GM19395 (cell line): ENCODE data around the gene GPC5.
"Not testable (repeated sequence)": the region's sequence is repeated elsewhere in the genome, so short reads cannot be mapped to it uniquely, and the experiment has no call there.

Source experiments
- ATAC-seq: cut with Tn5 transposase; IDR thresholded peaks from one replicate; pipeline ENCODE4 v1.9.1; 2021; ENCODE audit warnings: mild to moderate bottlenecking, moderate library complexity; ENCODE audit not compliant: unreplicated experiment

The GPC5 gene

DNA sequence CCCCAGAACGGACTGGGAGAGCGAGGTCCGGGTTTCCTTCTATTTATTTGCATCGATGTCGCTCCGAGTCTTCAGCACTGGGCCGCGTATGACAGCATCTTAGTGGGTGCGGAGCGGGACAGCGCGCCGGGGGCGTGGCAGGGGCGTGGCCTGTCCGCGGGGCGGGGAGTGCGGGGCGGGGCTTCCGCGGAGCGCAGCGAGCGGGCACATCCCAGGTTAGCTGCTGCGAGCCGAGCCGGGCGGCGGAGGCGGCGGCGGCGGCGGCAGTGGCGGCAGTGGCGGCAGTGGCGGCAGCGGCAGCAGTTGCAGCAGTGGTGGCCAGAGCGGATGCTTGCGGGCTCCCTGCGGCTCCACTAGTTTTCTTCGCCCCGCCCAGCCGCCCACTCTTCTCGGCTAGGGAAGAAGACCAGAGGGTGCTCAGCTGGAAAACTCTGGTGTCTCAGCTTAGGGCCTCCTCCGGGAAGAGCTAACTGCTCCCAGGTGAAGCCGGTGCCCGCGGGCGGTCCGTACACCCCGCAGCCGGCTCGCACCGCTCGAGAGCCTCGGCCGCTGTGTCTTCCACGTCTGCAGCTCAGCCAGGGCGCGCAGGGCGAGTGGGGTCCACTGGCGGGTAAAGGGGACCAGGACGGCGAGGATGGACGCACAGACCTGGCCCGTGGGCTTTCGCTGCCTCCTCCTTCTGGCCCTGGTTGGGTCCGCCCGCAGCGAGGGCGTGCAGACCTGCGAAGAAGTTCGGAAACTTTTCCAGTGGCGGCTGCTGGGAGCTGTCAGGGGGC is at the start of gene GPC5:
Gene GPC5 (plus strand): TSS at position 209 of the 776 bp plus-strand sequence.
- ATAC-seq = peak; percentile 89

DNA sequence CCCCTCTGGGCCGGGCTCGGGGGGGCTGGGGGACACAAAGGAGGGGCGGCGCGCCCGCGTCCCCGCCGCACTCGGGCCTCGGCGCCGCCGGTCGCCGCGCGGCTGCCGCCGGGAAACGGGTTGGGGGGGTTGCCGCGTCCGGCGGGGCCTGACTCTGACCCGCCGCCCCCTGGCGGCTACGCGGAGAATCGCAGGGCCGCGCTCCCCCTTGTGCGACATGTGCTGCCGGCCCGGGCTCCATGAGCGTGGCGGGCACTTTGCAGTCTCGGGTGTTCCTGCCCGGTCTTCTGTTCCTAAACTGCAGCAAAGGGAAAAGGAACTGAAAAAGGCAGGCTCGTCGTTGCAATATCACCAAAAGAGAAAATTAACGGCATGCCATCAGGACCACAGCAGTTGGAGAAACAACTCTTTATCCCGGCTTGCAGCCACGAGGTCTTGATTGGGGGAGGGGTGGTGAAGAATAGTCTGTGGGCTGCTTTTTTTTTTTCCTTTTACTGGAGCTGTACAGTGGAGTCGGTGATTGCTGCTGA is 49.5 kb upstream of the GPC5 start:
- ATAC-seq = peak; percentile 53

DNA sequence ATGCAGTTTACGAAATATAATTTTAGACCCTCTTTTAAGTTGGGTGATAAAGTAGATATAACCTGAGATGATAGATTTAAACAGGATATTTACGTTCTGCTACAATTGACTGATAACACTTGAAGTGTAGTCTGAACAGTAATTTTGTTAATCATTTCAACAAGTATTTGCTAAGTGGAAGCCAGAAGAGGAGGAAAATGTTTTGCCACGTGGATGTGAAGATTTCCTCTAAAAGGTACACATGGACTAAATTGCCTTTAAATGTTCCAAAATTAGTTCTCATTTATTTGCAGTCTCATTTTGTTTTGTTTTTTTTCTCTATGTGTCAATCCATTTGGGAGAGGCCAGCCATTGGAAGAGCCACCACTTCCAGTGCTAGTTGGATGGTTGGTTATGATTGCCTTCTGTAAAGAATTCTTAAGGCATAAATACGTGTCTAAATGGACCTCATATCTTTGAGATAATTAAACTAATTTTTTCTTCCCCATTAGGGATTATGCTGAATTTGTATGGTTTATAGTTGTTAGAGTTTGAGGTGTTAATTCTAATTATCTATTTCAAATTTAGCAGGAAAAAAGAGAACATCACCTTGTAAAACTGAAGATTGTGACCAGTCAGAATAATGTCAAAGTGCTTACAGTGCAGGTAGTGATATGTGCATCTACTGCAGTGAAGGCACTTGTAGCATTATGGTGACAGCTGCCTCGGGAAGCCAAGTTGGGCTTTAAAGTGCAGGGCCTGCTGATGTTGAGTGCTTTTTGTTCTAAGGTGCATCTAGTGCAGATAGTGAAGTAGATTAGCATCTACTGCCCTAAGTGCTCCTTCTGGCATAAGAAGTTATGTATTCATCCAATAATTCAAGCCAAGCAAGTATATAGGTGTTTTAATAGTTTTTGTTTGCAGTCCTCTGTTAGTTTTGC is 48.2 kb upstream of the GPC5 start:
- ATAC-seq = no peak

DNA sequence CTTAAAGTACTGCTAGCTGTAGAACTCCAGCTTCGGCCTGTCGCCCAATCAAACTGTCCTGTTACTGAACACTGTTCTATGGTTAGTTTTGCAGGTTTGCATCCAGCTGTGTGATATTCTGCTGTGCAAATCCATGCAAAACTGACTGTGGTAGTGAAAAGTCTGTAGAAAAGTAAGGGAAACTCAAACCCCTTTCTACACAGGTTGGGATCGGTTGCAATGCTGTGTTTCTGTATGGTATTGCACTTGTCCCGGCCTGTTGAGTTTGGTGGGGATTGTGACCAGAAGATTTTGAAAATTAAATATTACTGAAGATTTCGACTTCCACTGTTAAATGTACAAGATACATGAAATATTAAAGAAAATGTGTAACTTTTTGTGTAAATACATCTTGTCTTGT is 47.3 kb upstream of the GPC5 start:
- ATAC-seq = no peak

DNA sequence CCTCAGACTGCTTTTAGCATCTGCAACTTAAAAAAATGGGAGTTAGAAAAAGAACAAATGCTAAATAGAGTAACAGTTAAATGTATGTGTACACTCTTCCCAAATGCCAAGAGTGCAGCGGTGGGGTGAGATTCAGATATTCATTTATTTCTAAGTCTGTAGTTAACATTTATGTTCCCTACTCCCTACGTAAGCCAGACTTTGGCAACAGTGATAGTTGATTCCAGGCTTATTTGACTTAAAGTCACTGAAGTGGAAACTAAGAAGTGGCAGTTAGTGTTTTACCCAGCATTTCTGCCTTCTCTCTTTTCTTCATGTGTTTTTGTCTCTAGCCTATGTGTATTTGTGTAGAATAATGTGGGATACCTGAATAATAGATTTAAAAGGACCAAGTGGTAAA is 46.4 kb upstream of the GPC5 start:
- ATAC-seq = no peak

DNA sequence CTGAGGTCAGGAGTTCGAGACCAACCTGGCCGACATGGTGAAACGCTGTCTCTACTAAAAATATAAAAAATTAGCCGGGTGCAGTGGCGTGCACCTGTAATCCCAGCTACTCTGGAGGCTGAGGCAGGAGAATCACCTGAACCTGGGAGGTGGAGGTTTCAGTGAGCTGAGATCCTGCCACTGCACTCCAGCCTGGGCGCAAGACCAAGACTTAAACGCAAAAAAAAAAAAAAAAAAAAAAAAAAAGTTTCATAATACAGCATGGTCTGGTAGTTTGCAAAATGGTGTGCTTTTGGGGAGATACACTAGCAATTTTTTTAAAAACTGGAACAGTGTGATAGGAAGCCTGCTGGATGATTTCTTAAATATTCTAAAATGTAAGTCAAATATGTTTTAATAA is 45.5 kb upstream of the GPC5 start:
- ATAC-seq = not testable (repeated sequence)

DNA sequence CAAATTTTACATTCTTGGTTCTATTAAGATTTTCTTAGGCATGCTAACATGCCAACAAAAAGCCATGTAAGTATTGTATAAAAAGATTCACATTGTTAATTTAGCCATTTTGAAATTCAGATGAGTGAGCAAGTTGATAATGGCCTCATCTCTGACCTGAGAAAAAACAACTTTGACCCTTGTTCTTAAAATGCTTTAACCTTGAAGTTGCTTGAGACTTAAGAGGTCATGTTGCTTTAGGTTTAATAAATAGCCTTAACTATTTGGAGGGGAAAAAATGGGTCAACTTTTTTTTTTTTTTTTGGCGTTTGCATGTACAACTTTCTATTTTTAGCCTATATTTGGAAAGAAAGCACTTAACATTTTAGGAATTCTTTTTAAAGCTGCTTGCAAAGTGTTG is 44.9 kb upstream of the GPC5 start:
- no peak for ATAC-seq

DNA sequence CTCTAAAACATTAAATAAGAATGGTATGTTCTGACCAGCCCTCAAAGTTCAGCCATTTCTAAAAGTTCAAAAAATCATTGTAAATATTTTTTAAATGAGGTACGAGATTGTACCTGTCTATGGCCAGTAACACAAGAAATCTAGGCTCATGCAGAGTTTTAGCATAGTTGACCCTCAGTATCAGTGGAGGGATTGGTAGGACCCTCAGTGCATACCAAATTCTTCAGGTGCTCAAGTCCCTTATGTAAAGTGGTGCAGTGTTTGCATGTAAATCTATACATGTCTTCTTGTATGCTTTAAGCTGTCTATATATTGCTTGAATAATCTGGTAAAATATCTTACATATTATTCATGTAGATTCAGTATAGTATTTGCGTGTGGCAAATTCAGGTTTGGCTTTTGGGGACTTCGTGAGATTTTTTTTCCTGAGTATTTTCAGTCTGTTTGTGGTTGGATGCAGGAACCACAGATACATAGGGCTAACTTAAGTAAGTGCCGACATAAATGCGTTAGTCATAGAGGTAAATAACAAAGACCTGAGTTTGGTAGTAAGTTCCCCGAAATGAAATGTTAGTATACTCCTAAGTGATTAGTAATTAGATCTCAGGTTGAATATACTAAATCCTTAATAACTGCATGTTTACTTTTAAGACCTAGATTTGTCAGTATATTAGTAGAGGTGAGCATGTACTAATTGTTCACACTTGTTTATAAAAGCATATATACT is 43.2 kb upstream of the GPC5 start:
- ATAC-seq = no peak

DNA sequence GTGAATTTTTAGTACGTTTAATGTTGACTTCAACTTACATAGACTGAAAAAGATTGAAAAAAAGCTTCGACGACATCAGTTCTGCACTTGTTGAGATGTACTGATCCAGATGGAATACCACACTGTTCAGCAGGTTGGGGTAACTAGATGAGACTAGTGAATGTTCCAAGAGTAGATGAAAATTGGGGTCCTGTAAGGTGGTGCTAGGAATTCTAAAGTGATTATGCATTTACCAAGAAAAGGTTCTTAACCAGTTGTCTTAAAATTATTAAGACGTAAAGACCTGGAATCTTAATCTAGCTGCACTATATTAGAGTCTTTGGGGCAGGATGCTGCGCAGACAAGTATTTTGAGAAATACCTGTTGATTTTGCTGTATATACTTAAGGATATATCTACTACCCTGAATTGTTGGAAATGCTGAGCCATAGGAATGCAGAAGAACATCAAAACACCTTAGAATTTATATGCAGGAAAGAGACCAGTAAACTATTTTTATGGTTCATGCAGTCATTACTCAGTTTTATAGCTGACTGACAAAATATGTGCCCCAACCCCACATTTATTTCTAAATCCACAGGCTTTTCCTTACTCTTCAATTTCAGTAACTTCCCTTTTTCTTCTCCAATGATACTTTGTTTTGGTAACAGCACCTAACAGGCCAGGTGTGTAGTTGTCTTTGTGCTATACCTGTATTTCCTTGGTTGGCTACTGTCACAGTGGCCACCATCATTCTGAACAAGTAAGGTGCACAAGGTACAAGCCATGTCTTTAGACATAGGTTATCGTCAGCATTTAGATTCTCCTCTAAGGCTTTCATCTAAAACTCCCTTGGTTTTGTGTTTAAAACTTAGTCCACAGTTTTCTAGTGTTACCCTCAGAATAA is 42.4 kb upstream of the GPC5 start:
- ATAC-seq = no peak

DNA sequence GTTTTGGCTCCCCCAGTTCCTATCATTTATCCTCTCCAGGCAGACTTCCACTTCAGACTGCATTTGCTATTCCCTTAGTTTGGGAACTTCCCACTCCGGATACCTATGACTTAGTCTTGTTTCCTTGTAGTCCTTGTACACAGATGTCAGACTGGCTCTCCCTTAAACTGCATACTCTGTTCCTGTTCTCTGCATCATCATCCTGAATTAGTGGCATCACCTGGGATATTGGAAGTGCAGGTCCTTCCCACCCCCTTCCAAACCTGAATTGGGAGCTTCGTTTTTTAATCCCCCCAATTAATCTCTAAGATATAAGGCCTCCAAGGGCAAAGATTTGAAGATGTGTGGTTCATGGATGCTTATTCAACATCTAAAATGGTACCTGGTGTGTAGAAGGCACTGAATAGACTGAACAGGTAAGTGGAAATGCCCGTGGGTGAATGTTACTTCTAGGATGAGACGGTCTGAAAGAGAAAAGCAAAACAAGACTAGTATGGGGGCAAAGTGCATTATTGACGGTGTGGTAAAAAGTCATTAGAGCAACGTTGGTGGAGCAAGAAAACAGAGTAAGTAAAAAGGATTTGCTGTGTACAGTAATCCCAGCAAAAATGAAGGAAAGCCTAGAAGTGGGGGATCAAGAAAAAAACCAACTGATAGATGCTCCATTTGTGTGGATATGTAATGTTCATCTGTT is 41.4 kb upstream of the GPC5 start:
- ATAC-seq = no peak

DNA sequence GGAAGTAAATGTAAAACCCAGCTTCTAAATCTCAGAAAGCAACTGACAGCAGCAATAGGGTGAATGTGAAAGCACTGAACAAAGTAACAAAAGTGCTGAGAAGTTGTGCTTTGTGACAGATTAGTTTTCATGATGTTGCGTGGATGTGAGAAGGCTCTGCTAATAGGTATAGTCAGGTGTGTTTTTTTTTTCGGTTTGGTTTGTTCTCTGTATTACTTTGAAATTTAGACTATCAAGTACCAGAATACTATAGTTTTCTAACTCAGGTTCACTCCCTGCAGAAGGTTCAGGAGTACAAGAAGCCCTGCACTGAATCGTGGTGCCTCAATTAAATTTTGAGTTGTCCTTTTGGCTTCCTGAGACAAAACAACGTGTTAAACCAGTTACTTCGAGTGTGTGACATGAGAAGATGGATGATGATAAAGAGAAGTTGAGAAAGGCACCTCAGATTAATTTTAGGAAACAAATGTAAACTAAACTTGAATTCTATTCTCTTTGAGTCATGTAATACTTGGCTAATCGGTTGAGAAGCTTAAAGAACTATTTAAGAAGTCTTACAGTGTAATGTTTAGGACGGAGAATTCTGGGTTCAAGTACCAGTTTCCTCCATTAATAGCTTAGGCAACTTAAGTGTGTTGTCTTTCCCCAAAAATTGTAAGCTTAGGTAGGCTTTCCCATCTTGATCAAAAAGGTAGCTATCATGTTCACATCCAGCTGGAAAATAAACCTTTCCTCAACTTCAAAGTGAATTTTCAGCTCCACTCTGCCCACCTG is 40.6 kb upstream of the GPC5 start:
- no peak for ATAC-seq

DNA sequence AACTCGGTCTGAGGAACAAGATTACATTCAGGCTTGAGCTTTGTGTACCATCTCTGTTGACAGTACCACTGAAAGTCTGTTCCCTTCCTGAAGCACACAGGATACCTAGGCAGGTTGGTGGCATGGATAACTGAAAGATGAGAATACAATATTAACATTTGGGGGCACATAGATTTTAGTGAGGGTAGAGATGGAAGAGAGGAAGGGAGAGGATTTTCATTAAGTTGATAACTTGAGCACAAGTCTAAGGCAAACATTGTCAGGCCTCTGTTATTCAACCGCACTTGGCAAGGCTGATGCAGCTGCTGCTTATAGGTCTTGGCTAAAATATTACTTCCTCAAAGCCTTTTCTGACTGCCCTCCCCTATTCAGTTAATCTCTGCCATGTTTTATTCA is 40.0 kb upstream of the GPC5 start:
- no peak for ATAC-seq

DNA sequence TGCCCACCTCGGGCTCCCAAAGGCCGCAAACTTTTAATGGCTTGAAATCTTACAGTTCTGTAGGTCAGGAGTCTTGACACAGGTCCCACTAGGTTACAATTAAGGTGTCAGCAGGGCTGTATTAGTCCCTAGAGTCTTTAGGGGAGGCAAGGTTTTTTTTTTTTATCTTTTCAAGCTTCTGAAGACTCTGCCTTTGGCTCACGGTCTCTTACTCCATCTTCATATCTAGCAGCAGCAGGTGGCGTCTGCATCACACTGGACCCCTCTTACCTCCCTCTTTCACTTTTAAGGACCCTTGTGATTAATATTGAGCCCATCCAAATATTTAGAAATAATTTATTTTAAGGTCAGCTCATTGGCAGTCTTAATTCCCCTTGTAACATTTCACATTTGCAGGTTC is 39.3 kb upstream of the GPC5 start:
- no peak for ATAC-seq

DNA sequence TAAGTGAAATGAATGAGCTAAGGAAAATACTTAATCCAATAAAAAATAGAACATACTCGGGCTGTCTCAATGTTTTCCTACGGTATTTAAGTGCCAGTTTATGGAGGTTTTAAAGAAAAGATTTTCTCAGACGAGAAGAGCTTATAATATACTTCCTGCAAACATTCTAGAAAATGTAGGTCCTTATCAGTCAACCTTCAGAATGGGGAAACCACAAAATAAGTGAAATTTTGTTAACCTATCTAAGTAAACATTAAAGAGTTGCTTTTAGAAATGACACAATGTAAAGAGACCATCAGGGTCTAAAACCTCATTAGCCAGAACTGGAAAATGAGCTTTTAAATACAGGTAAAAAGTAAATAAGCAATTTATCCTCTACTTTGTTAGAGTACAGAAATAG is 38.8 kb upstream of the GPC5 start:
- ATAC-seq = no peak

DNA sequence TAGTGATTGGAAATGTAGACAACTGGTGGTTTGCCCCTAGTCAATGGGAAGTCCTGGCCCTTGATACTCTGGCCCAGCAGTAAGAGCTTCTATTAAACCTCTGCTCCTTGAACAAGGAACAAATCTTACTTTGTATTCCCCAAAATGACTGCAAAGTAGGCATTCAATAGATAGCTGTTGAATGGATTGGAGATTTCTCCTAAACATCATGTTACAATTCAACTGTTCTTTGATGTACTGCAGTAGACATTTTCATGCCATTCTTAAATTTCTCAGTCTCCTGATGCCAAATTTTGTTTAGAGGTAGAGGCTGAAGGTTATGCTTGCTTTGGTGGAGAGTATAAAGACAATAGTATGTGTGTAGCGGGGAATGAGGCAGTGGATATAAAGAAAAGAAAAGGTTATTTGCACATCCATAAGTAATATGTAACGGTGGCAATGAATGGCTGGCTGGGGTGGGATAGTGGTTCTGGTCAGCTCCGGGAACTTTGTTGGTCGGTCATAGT is 38.1 kb upstream of the GPC5 start:
- ATAC-seq = no peak

DNA sequence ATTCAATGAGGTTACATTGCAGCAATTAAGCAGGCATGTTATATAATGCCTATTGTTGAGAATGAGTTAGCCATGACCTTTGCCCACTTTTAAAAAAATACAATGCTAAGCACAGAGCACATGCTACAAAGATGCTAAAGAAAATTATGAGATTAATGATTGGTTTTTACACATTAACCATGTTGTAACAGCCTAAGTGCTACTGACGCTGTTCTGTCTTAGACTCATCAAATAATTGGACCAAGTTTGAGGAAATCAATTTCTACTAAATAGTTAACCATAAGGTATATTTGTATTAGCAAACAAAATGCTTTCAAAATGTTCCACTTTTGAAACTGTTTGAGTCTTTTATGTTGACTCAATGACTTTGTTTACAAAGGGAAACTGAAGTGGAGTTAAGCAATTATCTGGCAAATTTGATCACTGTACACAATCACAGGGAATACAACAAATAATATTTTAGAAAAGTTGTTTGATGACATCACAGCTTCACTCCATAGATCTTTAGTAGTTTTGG is 36.6 kb upstream of the GPC5 start:
- ATAC-seq = no peak

DNA sequence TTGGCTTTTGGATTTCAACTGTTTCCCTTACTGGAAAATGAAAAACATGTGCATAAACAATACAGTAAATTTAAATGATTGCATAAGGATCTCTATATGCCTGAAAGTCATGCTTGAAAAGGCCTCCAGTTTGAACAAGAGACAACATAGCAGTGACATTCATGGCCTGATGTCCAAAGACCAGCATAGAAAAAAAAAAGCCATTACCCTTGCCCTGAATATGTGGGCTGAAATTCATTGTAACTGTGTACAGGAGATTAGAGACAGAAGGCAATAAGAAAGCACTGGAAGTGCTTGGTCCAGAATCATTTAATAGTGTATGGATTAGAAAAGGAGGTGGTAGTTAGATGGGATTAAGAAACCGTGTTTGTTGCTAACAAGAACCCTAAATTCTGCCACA is 35.5 kb upstream of the GPC5 start:
- ATAC-seq = no peak

DNA sequence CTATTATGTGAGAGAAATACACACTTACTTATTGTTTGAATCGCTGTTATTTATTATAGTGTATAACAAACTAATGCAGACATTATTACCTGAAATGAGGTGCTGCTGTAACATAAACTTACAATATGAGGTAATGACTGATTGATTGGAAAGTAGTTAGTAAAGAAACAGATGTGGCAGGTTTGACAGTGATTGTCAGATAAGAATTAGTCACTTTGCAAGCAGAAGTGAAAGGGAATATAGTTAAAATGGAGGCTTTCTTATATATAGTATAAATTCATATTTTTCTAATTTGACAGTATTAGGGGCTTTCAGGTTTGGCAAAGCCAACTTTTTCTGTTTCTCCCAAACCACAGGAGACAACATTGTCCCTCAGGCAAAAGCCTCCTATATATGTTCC is 30.3 kb upstream of the GPC5 start:
- peak; percentile 39 for ATAC-seq
